Omental fat pad (tissue), 4 donors: ENCODE measurements around the gene GNPTG. TPM values are rescaled to one million over a fixed set of nuclear protein-coding genes. Genes with fewer than 3 reads are reported as not detected.

Experiments used
- ATAC-seq: fragments of 150-250 bp; one replicate; pipeline ENCODE4 v1.9.1; 2016; ENCODE audit warnings: mild to moderate bottlenecking, moderate library complexity; ENCODE audit not compliant: low FRiP score
- DNase-seq: peaks from one replicate; pipeline ENCODE4 v3.0.0-alpha.2; 2019; ENCODE audit warnings: low spot score
- total RNA-seq, 4 donors: library from RNA; depleted of rRNA; stranded (reverse); fragments of >200 nt; gene quantifications; one replicate each; pipeline ENCODE4 v1.1.0, GENCODE V29; 2016
- TF ChIP-seq, protein P1 (sequence below), 3 donors: fragments of 450-650 bp; IDR thresholded peaks; one replicate each; pipeline ENCODE4 v1.5.1; 2016 to 2017; ENCODE audit warnings: antibody characterized with exemption in 3 of 3, mild to moderate bottlenecking in 3 of 3, moderate library complexity in 2 of 3

Gene GNPTG
- 10 to 100 TPM; 48.3 to 77.1 (median 65.8) TPM for total RNA-seq

DNA sequence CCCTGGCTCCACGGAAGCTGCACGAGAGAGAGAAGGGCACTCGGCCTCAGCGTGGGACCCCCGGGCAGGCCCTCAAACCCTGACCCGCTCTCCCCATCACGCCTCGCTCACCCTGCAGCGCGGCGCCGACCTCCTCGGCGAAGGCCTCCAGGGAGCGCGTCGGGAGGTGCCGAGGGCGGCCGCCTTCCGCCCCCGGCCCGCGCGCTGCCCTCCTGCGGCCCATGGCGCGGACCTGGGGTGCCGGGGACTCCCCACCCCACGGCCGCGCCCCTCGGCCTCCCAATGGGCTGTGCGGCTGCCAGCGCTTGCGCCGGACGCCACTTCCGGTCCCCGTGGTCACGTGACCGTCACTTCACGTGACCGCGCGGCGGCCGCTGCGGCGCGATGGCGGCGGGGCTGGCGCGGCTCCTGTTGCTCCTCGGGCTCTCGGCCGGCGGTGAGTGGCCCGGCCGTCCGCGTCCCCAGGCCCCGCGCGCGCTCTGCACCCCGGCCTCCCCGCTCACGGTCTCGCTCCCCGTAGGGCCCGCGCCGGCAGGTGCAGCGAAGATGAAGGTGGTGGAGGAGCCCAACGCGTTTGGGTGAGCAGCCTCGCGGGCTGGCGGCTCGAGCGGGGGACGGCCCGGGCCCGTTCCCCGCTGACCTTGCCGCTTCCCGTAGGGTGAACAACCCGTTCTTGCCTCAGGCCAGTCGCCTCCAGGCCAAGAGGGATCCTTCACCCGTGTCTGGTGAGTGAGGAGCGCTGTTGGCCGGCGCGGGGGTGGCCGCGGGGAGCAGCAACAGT is at the start of gene GNPTG, which contains the start of gene TSR3:
TSS of gene GNPTG (plus strand) at position 350 of the 781 bp plus-strand sequence. CDS start at position 385, 35 bp downstream.
TSS of gene TSR3 (minus strand) at position 297 of the 781 bp plus-strand sequence. CDS start at position 223, 74 bp downstream.
- ATAC-seq (peak; percentile 76), DNase-seq (peak; percentile 53)
- TF ChIP-seq, protein P1, sequence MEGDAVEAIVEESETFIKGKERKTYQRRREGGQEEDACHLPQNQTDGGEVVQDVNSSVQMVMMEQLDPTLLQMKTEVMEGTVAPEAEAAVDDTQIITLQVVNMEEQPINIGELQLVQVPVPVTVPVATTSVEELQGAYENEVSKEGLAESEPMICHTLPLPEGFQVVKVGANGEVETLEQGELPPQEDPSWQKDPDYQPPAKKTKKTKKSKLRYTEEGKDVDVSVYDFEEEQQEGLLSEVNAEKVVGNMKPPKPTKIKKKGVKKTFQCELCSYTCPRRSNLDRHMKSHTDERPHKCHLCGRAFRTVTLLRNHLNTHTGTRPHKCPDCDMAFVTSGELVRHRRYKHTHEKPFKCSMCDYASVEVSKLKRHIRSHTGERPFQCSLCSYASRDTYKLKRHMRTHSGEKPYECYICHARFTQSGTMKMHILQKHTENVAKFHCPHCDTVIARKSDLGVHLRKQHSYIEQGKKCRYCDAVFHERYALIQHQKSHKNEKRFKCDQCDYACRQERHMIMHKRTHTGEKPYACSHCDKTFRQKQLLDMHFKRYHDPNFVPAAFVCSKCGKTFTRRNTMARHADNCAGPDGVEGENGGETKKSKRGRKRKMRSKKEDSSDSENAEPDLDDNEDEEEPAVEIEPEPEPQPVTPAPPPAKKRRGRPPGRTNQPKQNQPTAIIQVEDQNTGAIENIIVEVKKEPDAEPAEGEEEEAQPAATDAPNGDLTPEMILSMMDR (IDR thresholded peaks at IDR 0.05): no peak

DNA sequence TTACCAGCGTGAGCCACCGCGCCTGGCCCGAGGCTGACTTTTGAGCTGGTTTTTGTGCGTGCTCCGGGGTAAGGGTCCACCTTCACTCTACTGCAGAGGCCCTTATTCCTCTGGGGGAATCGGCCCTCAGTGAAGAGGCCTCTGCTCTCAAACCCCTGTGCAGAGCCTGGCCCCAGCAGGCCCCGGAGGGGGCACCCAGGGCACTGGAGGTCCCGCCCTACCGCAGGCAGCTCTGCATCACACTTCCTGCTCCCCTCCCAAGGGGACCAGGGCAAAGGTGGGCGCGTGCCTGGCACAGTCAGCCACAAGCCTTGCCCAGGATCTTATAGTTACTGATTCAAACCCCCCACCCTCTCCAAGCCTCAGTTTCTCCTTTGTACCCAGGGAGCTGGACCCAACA is 45.9 kb upstream of the GNPTG start:
- ATAC-seq (no peak), DNase-seq (no peak)
- TF ChIP-seq, protein P1 (IDR thresholded peaks at IDR 0.05): no peak

DNA sequence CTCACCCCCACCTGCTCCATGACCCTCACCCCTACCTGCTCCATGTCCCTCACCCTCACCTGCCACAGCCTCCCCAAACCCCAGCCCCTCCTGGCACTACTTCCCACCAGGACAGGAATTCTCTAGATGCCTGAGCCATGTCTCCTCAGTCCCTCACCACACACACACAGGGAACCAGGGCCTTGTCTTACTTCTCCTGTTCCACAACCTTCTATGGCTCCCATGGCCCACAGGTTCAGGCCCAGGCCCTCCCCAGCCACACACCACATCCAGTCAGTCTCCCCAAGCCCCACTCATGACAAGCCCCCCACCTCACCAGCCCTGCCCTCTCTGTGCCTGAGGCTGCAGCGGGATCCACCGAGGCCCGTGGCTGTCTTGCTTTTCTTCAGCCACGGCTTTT is 45.4 kb upstream of the GNPTG start:
- DNase-seq: no peak
- no peak for ATAC-seq
- TF ChIP-seq, protein P1 (IDR thresholded peaks at IDR 0.05): no peak

DNA sequence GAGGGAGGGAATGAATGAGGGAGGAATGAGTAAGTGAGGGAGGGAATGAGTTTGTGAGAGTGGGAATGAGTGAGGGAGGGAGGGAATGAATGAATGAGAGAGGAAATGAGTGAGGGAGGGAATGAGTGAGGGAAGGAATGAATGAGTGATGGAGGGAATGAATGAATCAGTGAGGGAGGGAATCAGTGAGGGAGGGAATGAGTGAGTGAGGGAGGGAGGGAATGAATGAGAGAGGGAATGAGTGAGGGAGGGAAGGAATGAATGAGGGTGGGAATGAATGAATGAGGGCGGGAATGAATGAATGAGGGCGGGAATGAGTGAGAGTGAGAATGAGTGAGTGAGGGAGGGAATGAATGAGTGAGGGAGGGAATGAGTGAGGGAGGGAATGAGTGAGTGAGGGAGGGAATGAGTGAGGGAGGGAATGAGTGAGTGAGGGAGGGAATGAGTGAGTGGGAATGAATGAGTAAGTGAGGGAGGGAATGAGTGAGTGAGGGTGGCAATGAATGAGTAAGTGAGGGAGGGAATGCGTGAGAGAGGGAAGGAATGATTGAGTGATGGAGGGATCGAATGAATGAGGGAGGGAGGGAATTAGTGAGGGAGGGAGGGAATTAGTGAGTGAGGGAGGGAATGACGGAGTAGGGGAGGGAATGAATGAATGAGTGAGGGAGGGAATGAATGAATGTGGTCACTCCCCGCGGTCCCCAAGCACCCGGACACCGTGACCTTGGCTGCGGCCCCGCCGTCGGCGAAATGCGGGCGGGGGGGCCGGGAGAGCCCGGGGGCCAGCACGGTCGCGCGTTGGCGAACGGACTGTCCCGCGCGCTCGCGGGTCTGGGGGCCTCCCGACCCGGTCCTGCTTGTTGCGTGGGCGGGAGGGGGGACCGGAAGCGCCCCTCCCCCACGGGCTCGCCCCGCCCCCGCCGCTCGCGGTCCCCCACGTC is 43.4 kb upstream of the GNPTG start:
- peak; percentile 24 for ATAC-seq
- TF ChIP-seq, protein P1 (IDR thresholded peaks at IDR 0.05): no peak
- no peak for DNase-seq

DNA sequence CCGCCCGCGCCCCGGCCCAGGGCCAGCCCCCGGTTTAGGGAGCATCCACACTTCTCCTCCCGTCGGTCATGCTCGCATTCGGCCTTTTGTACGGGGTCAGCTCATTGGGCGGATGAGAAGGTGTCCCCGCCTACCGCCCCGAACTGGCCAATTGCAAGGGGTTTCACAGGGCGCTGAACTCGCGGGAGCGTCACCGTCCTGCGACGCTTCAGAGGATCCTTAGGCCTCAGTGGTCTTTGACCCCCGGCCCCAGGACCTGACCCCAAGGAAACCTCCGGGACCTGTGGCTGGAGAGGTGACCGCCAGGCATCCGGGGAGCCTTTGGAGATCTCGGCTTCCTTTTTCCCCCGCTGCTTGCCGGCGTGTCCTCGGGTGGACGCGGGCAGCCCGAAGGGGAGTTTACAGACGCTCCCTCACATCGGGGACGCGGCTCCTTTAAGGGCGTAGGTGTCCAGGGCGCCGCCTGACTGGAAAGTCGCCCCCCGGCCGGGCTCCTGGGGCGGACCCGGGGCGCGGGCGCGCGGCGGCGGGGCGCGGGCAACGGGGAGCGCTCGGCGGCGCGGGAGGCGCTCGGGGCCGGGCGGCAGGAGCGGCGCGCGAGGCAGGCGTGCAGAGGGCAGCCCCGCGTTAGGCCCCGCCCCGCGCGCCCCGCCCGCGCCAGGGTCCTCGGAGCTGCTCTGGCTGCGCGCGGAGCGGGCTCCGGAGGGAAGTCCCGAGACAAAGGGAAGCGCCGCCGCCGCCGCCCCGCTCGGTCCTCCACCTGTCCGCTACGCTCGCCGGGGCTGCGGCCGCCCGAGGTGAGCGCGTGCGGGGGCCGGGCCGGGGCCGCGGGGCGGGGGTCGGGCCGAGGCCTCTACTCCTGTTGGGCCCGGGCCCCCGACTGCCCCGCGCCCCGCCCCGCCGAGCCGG is 42.5 kb upstream of the GNPTG start, which contains the start of gene UBE2I:
TSS of gene UBE2I (plus strand) at position 660 of the 909 bp plus-strand sequence. CDS start 4,395 bp downstream, outside the sequence.
- TF ChIP-seq, protein P1 (IDR thresholded peaks at IDR 0.05): no peak
- peak; percentile 88 for ATAC-seq
- peak; percentile 92 for DNase-seq
